Tibial artery (tissue), 4 donors: ENCODE data around the gene STARD10.
"Not testable (repeated sequence)": the region's sequence is repeated elsewhere in the genome, so short reads cannot be mapped to it uniquely, and the experiment has no call there.

ENCODE experiments used
- DNase-seq, 2 donors: peaks; one replicate each; pipeline ENCODE4 v3.0.0-alpha.2; 2019
- H3K27ac ChIP-seq, 2 donors: fragments of 200-600 bp; sonication (generic) in 1 of 2; 1 replicate in 1 of 2; 2 replicates in 1 of 2; pipeline ENCODE4 v1.5.1; 2018 to 2019; ENCODE audit warnings: mild to moderate bottlenecking in 1 of 2
- H3K27me3 ChIP-seq, 2 donors: fragments of 200-600 bp; sonication (generic) in 1 of 2; one replicate each; pipeline versions ENCODE4 v1.5.1 to v1.6.0; 2016 to 2019
- H3K36me3 ChIP-seq, 3 donors: fragments of 200-600 bp; sonication (generic) in 2 of 3; one replicate each; pipeline ENCODE4 v1.5.1; 2016 to 2019; ENCODE audit warnings: mild to moderate bottlenecking in 2 of 3
- H3K4me1 ChIP-seq, 4 donors: fragments of 200-600 bp; sonication (generic) in 2 of 4; 1 replicate in 3 of 4; 2 replicates in 1 of 4; pipeline ENCODE4 v1.5.1; 2016 to 2019
- H3K4me3 ChIP-seq, 2 donors: fragments of 200-600 bp; sonication (generic) in 1 of 2; 1 replicate in 1 of 2; 2 replicates in 1 of 2; pipeline ENCODE4 v1.5.1; 2018 to 2019; ENCODE audit warnings: mild to moderate bottlenecking in 2 of 2
- H3K9me3 ChIP-seq, 3 donors: fragments of 200-600 bp; sonication (generic) in 1 of 3; one replicate each; pipeline ENCODE4 v1.5.1; 2016 to 2019
- intact Hi-C: fragments of 100-400 bp; cut with DNase I; formaldehyde crosslinking; loops from one replicate; pipeline ENCODE4 v1.15.0; 2023; ENCODE audit warnings: low total_unique reads
- TF ChIP-seq, protein P1 (sequence below), 2 experiments: fragments of 200-600 bp in 1 of 2; fragments of 450-650 bp in 1 of 2; IDR thresholded peaks; one replicate each; pipeline ENCODE4 v1.5.1; 2017 to 2019; ENCODE audit warnings: antibody characterized with exemption in 2 of 2, mild to moderate bottlenecking in 1 of 2, moderate library complexity in 1 of 2

The STARD10 gene

GRCh38 chr11:72799441-72799840 is 5.6 kb upstream of the STARD10 start:
- H3K27ac ChIP-seq: no peak overlapping the region
- H3K4me3 ChIP-seq: no peak overlapping the region
- DNase-seq: no peak
- peaks cover 0 to 4% (median 2%) of the 10 kb centered on the region in 4 donors for H3K4me1 ChIP-seq
- no peaks in the 10 kb centered on the region for H3K27me3 ChIP-seq
- no peaks in the 10 kb centered on the region for H3K36me3 ChIP-seq
- no peaks in the 10 kb centered on the region for H3K9me3 ChIP-seq
- TF ChIP-seq, protein P1, sequence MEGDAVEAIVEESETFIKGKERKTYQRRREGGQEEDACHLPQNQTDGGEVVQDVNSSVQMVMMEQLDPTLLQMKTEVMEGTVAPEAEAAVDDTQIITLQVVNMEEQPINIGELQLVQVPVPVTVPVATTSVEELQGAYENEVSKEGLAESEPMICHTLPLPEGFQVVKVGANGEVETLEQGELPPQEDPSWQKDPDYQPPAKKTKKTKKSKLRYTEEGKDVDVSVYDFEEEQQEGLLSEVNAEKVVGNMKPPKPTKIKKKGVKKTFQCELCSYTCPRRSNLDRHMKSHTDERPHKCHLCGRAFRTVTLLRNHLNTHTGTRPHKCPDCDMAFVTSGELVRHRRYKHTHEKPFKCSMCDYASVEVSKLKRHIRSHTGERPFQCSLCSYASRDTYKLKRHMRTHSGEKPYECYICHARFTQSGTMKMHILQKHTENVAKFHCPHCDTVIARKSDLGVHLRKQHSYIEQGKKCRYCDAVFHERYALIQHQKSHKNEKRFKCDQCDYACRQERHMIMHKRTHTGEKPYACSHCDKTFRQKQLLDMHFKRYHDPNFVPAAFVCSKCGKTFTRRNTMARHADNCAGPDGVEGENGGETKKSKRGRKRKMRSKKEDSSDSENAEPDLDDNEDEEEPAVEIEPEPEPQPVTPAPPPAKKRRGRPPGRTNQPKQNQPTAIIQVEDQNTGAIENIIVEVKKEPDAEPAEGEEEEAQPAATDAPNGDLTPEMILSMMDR (IDR thresholded peaks at IDR 0.05): no peak
- intact Hi-C loops: no loop called here

DNA sequence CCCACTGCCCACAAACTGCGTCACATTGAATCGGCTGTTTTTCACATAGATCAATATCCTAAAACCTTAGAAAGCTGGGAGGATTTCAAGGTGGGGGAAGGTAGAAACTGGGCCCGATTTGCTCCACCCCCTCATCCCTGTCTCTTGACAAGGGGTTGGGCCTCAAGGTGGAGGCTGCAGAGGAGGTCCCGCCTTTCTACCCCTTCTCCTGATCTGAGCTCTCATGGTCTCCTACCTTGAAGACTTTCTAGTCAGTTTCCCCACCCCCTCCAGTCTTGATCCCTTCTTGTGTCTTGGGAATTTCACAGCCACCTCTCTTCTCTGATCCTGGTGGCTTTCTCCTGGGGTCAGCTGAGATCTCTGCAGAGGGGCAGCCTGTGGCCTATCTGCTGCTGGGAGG is 4.5 kb upstream of the STARD10 start:
- Histone ChIP-seq H3K4me1 (peaks cover 0 to 8% (median 6%) of the 10 kb centered on the region in 4 donors), H3K27ac (no peak overlapping the region), H3K9me3 (no peaks in the 10 kb centered on the region), H3K27me3 (no peaks in the 10 kb centered on the region), H3K4me3 (no peak overlapping the region), H3K36me3 (no peaks in the 10 kb centered on the region)
- TF ChIP-seq, protein P1 (IDR thresholded peaks at IDR 0.05): no peak
- no peak for DNase-seq
- intact Hi-C loops: no loop called here

- Histone ChIP-seq H3K9me3 (no peaks in the 10 kb centered on the region), H3K36me3 (no peaks in the 10 kb centered on the region), H3K27me3 (no peaks in the 10 kb centered on the region), H3K27ac (peak overlapping the region; percentile 75 to 86), H3K4me3 (peak overlapping the region; percentile 55 to 63), H3K4me1 (peaks cover 0 to 42% (median 31%) of the 10 kb centered on the region in 4 donors)
- intact Hi-C loops: loop anchor here (5.0 kb wide), 1 partner anchor 71 kb away; no protein-coding TSS in a partner anchor
- DNase-seq: no peak
- TF ChIP-seq, protein P1 (IDR thresholded peaks at IDR 0.05): no peak
Observed at GRCh38 chr11:72793076-72793424, 797 bp downstream of the STARD10 start.

DNA sequence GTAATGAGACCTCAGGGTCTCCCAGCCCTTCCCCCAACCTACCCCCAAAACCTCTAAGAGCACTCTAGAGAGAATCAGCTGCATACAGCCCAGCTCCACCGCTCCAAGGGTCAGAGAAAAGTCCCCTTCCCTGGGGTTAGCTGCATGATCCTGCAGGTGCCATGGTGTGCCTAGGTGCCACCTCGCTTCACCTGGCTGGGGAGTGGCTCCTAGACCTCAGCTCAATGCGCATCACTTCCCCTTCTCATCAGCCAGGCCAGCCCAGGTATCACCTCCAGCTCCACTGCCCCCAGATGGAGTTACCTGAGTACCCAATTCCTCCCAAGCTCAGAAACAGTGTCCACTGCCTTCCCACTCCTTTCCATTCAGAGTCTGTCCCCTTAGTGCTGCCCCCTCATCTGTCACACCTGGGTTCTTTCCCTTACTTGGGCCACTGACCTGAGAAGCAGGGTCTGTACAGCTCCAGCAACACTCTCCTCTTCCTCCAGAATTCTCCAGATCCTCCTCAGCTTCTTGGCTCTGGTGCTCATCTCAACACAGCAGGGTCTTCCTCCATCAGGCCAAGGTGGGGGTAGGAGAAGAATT is 1.3 kb downstream of the STARD10 start:
- no peaks in the 10 kb centered on the region for H3K9me3 ChIP-seq
- H3K4me1 ChIP-seq: peaks cover 0 to 42% (median 31%) of the 10 kb centered on the region in 4 donors
- no peak overlapping the region for H3K4me3 ChIP-seq
- DNase-seq: no peak
- intact Hi-C loops: loop anchor here (5.0 kb wide), 1 partner anchor 70 kb away; no protein-coding TSS in a partner anchor
- peak overlapping the region; percentile 75 to 86 for H3K27ac ChIP-seq
- no peaks in the 10 kb centered on the region for H3K27me3 ChIP-seq
- TF ChIP-seq, protein P1 (IDR thresholded peaks at IDR 0.05): no peak
- no peaks in the 10 kb centered on the region for H3K36me3 ChIP-seq

DNA sequence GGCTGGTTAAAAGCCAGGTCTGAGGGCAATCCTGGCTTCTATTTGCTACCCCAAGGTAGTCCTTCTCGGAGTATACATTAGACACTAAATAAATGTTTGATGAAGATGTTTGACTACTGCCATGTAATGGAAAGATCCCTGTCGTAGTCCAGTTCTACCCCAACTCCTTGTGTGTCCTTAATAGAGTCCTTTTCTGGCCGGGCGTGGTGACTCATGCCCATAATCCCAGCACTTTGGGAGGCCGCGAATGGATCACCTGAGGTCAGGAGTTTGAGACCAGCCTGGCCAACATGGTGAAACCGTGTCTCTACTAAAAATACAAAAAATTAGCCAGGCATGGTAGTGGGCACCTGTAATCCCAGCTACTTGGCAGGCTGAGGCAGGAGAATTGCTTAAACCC is 2.6 kb downstream of the STARD10 start:
- peaks cover 0 to 42% (median 31%) of the 10 kb centered on the region in 4 donors for H3K4me1 ChIP-seq
- H3K27ac ChIP-seq: peak overlapping the region in 1 of 2 donors; percentile 77
- not testable (repeated sequence) for H3K4me3 ChIP-seq, DNase-seq, H3K9me3 ChIP-seq, H3K36me3 ChIP-seq, H3K27me3 ChIP-seq
- intact Hi-C loops: loop anchor here (5.0 kb wide), 1 partner anchor 69 kb away; no protein-coding TSS in a partner anchor

DNA sequence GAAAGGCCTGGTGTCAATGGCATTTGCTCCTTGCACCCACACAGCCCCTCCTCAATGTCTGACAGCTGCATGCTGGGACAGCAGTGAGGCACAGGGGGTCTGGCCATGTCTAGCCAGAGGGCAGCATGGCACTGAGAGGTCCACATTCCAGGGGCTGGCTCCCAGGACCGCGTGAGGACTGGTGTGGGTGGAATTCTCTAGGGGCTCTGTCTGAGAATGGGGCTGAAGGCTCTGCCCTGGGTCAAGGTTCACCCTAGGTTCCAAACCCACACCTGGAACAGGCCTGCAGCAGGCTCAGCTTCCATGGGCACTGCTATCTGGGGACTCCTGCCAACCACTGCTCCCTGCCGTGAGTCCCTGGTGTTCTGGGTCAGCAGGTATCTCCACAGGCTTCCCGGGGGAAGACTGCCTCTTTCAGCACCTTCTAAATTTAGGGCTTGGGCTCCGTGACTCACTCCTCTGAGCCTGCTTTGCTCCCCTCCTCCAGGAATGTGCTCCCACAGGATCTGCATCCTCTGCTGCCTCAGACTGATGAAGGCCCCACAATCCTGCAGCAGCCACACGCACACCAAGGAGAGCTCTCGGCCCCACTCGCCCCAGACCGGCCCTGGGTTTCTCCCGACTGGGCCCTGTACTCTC is 4.2 kb downstream of the STARD10 start:
- TF ChIP-seq, protein P1 (IDR thresholded peaks at IDR 0.05): no peak
- intact Hi-C loops: loop anchor here (5.0 kb wide), 1 partner anchor 67 kb away; no protein-coding TSS in a partner anchor
- H3K27me3 ChIP-seq: no peaks in the 10 kb centered on the region
- H3K36me3 ChIP-seq: no peaks in the 10 kb centered on the region
- H3K4me1 ChIP-seq: peaks cover 0 to 42% (median 29%) of the 10 kb centered on the region in 4 donors
- H3K27ac ChIP-seq: peak overlapping the region; percentile 74 to 77
- peak in 1 of 2 donors; percentile 83 for DNase-seq
- H3K4me3 ChIP-seq: no peak overlapping the region
- H3K9me3 ChIP-seq: no peaks in the 10 kb centered on the region
